Stimulated activated CD4-positive, alpha-beta T cell treated with anti-CD3 and anti-CD28 coated beads, TNF-alpha, amount 100 ng/mL, for 1 hour (primary cell): ENCODE results near the gene ARHGAP15.

Source experiments
- DNase-seq, 3 donors: peaks; one replicate each; pipeline ENCODE4 v3.0.0-alpha.2; 2020; ENCODE audit warnings: low read depth in 3 of 3, low spot score in 1 of 3

ARHGAP15 gene

GRCh38 chr2:143608758-143609157, 479.5 kb downstream of the ARHGAP15 start:
- no peak for DNase-seq

GRCh38 chr2:143611336-143611735, 482.1 kb downstream of the ARHGAP15 start:
- no peak for DNase-seq

- no peak for DNase-seq
Measured at GRCh38 chr2:143615562-143615961, 486.3 kb downstream of the ARHGAP15 start.

GRCh38 chr2:143616452-143616851, 487.2 kb downstream of the ARHGAP15 start:
- DNase-seq = no peak

GRCh38 chr2:143617803-143618415, 488.7 kb downstream of the ARHGAP15 start:
- no peak for DNase-seq

- no peak for DNase-seq
Measured at GRCh38 chr2:143622106-143622505, 492.9 kb downstream of the ARHGAP15 start.

GRCh38 chr2:143623231-143623908, 494.2 kb downstream of the ARHGAP15 start:
- DNase-seq = no peak

- no peak for DNase-seq
Measured at GRCh38 chr2:143623909-143624260, 494.7 kb downstream of the ARHGAP15 start.

GRCh38 chr2:143629340-143629739, 500.1 kb downstream of the ARHGAP15 start:
- no peak for DNase-seq

- DNase-seq = no peak
Measured at GRCh38 chr2:143632751-143633374, 503.6 kb downstream of the ARHGAP15 start.

- DNase-seq = no peak
Measured at GRCh38 chr2:143633419-143633818, 504.2 kb downstream of the ARHGAP15 start.

GRCh38 chr2:143635302-143635701, 506.1 kb downstream of the ARHGAP15 start:
- DNase-seq = no peak

GRCh38 chr2:143635936-143636335, 506.7 kb downstream of the ARHGAP15 start:
- no peak for DNase-seq

GRCh38 chr2:143640826-143641225, 511.6 kb downstream of the ARHGAP15 start:
- DNase-seq = no peak

- no peak for DNase-seq
Measured at GRCh38 chr2:143645921-143646645, 516.9 kb downstream of the ARHGAP15 start.

- no peak for DNase-seq
Measured at GRCh38 chr2:143649226-143649740, 520.1 kb downstream of the ARHGAP15 start.

- DNase-seq = no peak
Measured at GRCh38 chr2:143652692-143653091, 523.5 kb downstream of the ARHGAP15 start.

- no peak for DNase-seq
Measured at GRCh38 chr2:143668234-143668633, 539.0 kb downstream of the ARHGAP15 start.

GRCh38 chr2:143674051-143674450, 544.8 kb downstream of the ARHGAP15 start:
- no peak for DNase-seq

- DNase-seq = no peak
Measured at GRCh38 chr2:143675021-143675420, 545.8 kb downstream of the ARHGAP15 start.

GRCh38 chr2:143679617-143680016, 550.4 kb downstream of the ARHGAP15 start:
- DNase-seq = no peak
